UCSD-AML1 (cell line): Measurements from ENCODE around the gene MBD1.
"Not testable (repeated sequence)": the region's sequence is repeated elsewhere in the genome, so short reads cannot be mapped to it uniquely, and the experiment has no call there.

Experiments
- DNase-seq: peaks from one replicate; lab custom pipeline; 2025; ENCODE audit not compliant: unreplicated experiment; lab: John Stamatoyannopoulos, UW

Gene MBD1

DNA sequence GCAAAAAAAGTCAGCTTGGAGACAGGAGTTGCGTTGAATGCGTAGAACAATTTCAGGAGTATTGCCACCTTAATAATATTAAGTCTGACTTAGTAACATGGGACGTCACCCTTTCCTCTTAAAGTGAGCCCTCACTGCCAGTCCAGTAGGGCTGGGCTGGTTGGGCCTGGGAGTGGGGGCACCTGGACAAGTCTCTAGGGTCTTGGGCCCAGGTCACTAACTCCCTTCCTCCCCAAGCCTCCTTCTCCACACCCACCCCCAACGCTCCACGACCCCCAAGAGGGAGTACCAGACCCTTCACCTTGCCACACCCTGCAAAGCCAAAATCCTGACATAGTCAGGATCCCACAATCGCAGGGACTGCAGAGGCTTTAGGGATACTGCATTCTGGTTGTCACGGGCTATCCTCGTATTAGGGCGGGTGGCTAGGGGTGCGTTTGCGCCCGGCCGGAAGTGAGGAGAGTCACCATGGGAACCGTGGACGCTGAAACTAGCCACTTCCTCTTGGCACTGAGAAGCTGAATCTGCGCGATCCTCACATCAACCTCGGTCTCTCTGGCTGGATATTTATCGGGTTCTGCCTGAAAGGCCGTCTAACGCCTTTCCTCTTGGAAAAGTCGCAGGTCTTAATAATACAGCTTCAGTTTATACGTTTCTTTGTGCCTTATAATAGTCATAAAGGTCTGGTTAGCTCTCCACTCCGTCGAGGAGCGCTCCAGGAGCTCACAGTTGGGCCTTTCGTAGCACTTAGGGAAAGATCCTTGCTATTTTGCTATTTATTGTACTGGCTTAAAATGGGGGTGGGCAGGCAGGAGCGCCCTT, 16.5 kb upstream of the MBD1 start:
- DNase-seq = peak; percentile 63

DNA sequence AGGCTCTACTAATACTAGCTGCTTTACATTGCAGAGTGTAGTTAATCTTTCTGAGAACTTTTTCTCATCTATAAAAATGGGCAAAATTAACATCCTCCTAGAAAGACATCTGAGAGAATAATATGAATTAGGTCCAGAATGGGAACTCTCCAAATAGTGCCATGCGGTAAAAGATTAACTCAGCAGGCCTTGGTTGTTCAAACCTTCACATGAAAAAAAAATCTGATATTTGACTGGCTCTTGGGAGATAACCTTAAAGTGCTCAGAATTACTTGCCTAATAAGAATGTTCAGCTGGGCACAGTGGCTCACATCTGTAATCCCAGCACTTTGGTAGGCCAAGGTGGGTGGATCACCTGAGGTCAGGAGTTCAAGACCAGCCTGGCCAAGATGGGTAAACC, 11.7 kb upstream of the MBD1 start:
- DNase-seq = no peak

DNA sequence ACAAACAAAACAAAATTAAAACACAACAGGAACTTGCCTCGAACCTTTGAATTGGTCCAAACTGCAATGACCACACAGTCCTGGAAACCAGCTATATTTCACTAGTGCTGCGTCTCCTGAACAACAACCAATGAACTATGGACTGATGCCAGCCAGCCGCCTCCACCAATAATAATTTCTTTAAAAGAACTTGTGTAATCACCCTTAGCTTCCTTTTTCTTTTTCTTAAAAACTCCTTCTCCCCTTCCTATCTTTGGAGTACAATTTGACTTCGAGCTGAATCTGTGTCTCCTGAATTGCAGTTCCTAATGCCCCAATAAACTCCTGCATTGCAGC, 7.8 kb upstream of the MBD1 start:
- no peak for DNase-seq

DNA sequence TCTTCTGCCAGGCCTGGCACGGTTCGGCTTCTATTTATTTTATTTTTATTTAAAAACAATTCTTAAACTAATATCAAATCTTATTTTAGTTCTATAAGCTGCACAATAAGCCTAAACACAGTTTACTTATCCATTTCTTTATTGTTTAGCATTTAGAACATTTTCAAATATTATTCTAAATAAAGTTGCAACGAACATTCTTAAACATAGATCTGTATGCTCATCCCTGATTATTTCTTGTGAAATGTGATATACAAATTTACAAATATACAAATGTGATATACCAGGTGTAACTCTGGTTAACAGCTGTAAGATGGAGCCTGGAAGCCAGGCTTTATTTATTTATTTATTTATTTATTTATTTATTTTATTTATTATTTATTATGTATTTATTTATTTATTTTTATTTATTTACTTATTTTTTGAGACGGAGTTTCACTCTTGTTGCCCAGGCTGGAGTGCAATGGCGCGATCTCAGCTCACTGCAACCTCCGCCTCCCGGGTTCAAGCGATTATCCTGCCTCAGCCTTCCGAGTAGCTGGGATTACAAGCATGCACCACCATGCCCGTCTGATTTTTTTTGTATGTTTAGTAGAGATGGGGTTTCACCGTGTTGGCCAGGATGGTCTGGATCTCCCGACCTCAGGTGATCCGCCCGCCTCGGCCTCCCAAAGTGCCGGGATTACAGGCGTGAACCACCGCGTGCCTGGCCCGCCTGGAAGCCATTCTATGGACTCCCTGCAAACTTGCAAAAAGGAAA, 7.2 kb upstream of the MBD1 start:
- not testable (repeated sequence) for DNase-seq

DNA sequence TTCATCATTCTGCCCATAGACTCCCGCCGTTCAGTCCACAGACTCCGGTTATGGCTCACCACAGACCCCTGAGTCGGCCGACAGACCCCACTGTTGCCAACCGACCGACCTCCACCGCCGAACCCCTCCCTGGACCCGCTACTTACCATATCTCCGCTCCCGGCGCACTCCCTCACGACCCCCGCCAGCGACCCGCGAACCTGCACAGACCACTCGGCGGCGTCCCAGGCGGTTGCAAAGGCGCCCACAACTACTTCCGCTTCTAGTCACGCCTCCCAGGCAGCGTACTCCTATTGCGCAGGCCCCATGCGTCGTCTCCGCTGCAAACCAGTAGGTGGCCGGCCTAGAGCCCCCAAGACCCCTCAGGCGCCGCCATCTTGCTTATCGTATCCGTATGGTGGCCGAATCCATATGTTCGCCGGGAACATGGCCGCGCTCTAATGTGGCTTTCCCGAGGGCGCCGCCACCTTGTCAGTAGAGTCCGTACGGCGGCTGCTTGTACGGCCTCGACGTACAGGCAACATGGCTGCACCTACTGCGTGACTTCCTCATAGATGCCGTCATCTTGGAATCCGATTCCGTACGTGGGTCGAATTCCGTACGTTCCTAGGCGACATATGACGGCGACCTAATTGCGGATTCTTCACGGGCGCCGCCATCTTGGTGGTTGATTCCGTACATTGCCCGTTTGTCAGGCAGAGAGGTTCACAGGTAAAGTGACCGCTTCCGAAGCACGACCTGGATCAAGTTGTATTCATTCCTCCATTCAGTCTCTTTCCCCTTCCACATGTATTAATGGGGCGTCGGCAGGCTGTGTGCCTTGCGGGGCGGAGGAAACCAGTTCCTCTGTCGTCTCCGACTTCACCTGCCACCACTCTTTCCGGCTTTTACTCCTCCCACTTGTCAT, 6.4 kb upstream of the MBD1 start, which contains the start of gene CXXC1:
Gene CXXC1, minus strand, starts transcription at position 252 of the 907 bp plus-strand sequence. Its CDS starts 103 bp downstream, at position 149.
- peak; percentile 99 for DNase-seq

DNA sequence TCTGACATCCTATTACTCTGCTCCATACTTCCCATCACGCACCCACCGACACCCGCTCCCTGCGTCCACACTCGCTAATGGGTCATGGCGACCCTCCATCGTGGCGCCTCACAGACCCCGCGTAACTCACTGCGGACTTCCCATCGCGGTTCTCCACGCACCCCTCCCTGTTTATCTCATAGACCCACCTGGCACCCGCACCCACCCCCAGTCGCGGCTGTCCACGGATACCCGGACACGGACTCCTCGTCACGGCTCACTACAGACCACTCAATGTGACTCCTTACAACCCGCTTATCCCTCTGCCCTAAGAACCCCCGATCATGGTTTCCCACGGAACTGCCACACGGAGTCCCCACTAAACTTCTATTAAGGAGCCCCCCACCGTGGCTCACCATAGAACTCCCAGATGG, 5.7 kb upstream of the MBD1 start:
- DNase-seq = no peak

DNA sequence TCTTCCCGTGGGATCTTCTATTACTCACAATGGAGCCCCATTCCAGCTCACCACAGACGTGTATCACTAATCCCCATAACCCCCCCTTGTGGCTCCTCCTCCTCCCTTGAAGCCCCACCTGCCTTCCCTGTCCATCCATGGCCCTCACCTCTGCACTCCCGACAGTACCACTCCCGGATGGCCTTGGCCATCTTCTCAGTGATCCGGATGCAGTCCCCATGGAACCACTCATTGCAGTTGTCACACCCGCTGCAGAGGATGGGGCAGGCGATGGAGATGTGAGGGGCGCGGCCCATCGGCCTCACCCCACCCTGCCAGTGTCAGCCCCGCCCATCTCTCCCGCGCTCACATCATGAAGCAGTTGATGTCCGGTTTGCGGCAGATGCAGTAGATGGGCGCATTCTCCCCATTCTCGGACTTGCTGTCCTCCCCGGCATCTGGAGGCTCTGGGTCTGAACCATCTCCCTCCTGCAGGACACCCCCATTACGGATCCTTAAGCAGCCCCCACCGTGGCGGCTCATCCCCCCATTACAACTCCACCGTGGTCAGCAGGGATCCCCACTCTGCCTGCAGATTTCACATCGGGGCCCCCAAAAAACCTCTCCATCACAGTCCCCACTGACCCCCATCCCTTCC, 5.2 kb upstream of the MBD1 start:
- DNase-seq = no peak

DNA sequence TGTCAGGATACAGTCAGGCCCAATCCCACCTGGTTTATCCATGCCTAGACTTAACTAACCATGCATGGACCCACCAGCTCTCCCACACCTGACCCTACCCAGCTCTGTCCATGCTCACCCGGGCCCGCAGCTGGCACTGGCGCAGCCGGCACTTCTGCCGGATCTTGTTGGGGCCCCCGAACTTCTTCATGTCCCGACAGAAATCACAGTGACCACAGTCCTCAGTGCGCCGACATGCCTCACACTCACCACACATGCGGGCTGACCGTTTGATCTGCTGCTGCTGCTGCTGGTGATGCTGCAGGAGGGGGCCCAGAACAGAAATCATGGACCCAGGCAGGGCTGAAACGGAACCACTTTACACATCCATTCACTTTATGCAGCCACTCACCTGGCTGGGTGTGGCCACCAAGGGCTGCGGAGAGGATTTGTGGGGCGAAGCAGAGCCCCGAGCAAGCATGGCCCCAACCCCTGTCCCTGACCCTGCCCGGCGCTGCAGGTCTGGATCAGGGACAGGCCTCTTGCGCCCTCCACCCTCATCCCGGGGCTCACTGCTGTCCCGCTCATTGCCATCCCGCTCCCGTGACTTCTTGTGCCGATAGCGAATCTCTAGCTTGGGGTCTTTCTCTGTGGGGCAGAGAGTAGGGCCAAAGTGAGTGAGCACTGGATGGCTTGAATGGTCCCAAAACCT, 4.5 kb upstream of the MBD1 start:
- no peak for DNase-seq

DNA sequence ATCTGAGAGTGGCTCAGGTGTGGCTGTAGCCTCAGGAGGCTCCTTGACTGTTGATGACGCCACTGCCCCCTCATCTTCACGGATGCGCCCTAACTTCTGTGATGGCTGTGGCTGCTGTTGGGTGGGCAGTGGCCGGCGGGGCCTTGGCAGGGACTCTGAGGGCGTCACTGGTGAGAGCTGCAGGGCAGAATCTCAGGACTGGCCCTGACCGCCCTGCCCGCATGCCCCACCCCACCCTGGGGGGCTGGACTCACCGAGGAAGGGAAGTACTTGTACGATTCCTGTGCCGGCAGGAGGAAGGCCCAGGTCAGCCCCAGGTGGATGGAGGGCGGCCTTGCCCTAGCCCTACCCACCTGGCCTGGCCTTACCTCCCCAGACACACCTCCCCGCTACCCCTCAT, 3.7 kb upstream of the MBD1 start:
- DNase-seq = no peak

DNA sequence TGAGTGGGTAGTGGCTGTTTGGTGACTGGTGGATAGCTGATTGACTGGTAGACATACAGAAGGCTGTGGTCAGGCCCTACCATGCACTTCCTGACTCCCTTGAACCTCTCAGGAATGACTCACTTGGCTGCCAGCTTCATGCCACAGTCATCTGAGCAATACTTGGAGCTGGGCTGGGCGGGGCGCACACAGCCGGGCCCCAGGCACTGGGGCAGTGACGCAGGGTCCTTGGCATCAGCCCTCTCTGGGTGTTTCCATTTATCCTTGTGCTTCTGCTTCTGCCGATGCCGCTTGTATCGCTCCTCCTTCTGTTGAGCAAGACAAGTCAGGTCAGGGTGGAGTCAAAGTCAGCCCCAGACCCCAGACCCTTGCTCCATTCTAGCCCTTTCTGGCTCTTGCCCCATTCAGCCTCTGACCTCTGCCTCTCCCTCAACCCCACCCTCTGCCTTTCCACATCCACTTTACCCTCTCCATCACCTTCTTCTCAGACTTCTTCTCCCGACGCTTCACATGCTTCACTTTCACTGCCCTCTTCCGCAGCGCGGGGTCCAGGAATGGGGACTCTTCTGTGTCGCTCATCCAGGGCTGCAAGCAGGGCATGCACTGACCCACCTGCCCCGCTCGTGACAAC, 3.0 kb upstream of the MBD1 start:
- no peak for DNase-seq

DNA sequence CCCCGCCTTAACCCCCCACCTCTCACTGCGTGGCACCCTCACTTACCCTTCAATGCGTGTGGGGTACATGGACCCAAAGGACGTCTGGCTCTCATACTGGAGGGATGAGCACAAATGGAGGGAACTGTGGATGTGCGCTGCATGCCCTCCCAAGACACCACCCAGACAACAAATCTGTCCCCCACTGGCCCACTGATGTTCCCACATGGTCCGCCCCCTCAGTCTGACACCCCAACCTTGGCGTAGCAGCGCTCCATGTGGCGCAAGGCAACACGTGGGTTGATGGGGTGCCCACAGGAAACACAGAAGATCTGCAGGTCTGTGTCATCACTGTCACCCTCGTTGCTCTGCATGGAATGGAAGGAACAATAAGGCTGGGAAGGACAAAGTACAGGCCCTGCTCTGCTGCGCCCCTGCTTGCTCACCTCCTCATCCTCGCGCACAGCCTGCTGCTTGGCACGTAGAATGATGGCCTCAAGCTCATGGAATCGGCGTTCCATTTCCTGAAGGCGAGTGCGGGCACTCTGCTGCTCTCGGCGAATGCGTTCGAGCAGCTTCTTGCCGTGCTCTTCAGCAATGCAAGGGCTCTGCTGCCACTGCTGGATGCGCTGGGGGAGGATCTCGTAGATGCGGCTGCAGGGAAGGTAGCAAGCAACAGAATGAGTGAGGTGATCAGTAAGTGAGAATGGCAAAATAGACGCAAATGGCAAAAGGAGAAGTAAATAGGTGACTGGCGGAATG, 2.3 kb upstream of the MBD1 start:
- no peak for DNase-seq

DNA sequence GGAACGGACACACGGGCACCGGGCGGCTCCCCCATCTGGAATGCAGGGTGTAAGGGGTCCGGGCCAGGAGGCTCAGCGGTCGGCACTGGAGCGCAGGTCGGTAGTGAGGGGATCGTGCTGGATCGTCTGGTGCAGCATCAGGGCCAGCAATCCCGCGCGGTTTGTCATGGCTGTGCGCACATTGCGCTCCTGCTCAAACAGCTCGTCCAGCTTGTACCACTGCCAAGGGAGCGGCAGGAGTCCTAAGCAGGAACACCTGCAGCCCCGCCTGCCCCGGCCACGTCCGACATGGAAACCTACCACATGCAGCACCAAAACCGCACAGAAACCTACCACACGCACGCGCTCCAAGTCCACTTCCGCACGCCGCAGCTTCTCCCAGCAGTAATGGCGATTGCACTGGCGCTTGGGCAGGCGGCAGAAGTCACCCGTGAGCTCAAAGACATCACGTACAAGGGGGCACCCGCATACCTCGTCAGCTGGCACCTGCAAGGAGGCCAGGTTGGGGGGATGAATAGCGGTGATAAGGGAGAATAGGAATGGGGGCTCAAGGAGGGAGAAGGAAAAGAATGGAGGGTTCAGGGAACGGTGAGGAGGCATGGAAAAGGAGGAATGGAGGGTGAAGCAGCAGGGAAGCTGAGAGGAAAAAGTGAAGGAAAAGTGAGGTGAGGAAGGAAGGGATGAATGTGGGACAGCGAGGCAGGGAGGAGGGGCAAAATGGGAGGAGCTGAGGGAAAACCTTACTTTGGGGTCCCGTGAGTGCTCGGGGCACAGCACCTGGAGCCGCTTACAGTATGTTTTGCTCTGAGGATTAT, 1.4 kb upstream of the MBD1 start:
- no peak for DNase-seq

DNA sequence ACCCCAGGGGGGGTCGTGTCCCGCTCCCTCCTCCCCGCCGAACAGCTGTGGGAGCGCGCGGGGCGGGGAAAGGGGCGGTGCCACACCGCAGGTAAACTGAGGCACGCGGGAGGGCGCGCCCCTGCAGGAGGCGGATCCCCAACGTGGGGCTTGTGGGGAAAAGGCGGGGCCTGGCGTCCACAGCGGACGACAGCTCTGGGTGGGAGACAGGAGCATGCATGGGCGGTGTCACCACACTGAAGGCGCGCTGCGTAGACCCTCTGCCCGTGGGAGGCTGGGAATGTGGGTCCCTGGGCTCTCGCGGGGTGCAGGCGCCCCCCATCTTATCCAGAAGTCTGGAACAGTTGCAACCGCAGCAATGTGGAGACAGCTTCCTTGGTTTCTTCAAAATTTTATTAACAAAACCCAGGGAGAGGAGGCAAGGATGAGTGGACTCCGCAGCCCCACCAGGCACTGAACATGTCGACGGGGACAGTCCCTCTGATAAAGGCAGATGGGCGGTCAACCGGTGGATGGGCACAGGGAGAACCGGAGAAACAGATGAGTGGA, 723 bp upstream of the MBD1 start:
- DNase-seq = no peak

DNA sequence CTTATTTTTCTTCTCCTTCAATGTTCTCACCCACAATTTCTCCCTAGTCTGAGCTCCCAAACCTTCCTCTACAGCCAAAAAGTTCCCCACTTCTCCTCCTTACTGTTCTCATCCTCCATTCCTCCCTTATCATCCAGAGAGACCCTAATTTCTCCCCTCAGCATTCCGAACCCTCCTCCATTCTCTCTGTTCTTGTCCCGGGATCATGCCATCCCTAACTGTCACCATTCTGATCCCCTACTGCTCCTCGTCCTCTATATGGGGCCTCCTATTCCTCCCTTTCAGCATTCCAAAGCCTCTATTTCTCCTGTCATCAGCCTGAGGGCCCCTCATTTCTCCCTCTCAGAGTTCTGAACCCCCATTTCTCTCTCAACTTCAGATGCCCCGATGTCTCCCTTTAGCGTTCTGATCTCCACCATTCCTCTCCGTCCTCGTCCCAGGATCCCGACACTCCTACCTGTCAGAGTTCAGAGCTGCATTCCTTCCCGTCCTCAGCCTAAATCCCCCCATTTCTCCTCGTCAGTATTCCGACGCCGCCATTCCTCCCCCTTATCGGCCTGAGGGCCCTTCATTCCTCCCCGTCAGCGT, 522 bp downstream of the MBD1 start:
- no peak for DNase-seq

DNA sequence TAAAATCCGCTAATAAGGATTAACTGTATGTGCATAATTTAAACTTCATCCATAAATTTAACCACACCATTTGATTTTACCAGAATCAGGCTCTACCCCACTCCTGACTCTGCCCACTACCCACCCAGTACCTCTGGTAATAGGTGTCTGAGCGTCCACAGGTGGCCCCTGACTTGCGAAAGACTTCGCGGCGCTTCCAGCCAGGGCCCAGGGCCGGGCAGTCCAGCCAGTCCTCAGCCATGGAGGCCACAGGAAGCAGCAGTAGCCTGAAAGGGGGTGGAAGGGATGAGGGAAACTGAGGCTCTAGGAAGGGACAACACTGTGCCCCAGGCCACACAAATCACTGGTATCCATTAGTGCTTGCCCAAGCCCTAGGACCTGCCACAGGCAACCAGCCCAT, 1.6 kb downstream of the MBD1 start:
- DNase-seq = no peak

DNA sequence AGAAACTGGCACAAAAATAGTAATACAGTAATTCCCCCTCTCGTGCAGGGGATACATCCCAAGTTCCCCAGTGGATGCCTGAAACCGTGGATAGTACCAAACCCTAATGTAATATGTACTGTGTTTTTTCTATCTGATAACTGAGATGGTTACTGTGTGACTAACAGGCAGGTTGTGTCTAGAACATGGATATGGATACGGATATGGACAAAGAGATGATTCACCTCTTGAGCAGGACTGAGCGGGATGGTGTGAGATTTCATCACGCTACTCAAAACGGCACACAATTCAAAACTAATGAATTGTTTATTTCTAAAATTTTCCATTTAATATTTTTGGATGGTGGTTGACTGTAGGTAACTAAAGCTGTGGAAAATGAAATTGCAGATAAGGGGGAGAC, 3.4 kb downstream of the MBD1 start:
- no peak for DNase-seq

DNA sequence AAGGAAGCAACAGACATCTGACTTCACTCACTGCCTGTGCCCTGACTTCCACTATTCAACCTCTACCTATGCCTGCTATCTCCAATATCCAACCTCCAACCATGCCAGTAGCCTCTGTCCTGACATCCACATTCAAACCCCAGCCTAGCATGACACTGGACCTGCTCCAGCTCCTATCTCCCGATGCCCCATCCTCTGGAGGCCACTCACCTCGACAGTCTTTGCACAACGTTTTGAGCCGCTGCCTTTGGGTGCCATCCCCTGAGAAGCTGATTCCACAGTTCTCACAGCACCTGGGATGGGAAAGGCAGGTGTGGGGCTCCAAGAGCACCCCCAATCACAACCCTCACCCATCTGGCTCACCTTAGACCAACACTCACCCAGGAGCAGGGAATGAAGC, 4.9 kb downstream of the MBD1 start:
- no peak for DNase-seq
